ENCODE results near the gene MRPL10.

The MRPL10 gene

GRCh38 chr17:47815106-47815918 is 16.0 kb downstream of the MRPL10 start:
- no peak overlapping the region for H3K4me3 ChIP-seq (ENCODE audit: low read depth, low read length)

GRCh38 chr17:47813512-47814031 is 17.8 kb downstream of the MRPL10 start:
- H3K4me3 ChIP-seq (ENCODE audit: low read depth, low read length): no peak overlapping the region

GRCh38 chr17:47813077-47813476 is 18.3 kb downstream of the MRPL10 start:
- H3K4me3 ChIP-seq (ENCODE audit: low read depth, low read length): no peak overlapping the region

GRCh38 chr17:47812146-47812920 is 19.0 kb downstream of the MRPL10 start:
- H3K4me3 ChIP-seq (ENCODE audit: low read depth, low read length): no peak overlapping the region

GRCh38 chr17:47811709-47812108 is 19.6 kb downstream of the MRPL10 start:
- no peak overlapping the region for H3K4me3 ChIP-seq (ENCODE audit: low read depth, low read length)

GRCh38 chr17:47810901-47811635 is 20.3 kb downstream of the MRPL10 start:
- no peak overlapping the region for H3K4me3 ChIP-seq (ENCODE audit: low read depth, low read length)

- H3K4me3 ChIP-seq (ENCODE audit: low read depth, low read length): no peak overlapping the region
Measured at GRCh38 chr17:47810200-47810821, 21.0 kb downstream of the MRPL10 start.

- H3K4me3 ChIP-seq (ENCODE audit: low read depth, low read length): no peak overlapping the region
Measured at GRCh38 chr17:47808830-47809480, 22.4 kb downstream of the MRPL10 start.

- no peak overlapping the region for H3K4me3 ChIP-seq (ENCODE audit: low read depth, low read length)
Measured at GRCh38 chr17:47808036-47808829, 23.1 kb downstream of the MRPL10 start.

GRCh38 chr17:47807421-47807820 is 23.9 kb downstream of the MRPL10 start:
- no peak overlapping the region for H3K4me3 ChIP-seq (ENCODE audit: low read depth, low read length)

- no peak overlapping the region for H3K4me3 ChIP-seq (ENCODE audit: low read depth, low read length)
Measured at GRCh38 chr17:47806913-47807255, 24.5 kb downstream of the MRPL10 start.

- no peak overlapping the region for H3K4me3 ChIP-seq (ENCODE audit: low read depth, low read length)
Measured at GRCh38 chr17:47806026-47806912, 25.1 kb downstream of the MRPL10 start.

GRCh38 chr17:47804461-47804860 is 26.9 kb downstream of the MRPL10 start:
- no peak overlapping the region for H3K4me3 ChIP-seq (ENCODE audit: low read depth, low read length)

- no peak overlapping the region for H3K4me3 ChIP-seq (ENCODE audit: low read depth, low read length)
Measured at GRCh38 chr17:47803751-47804150, 27.6 kb downstream of the MRPL10 start.

- H3K4me3 ChIP-seq (ENCODE audit: low read depth, low read length): no peak overlapping the region
Measured at GRCh38 chr17:47803201-47803600, 28.1 kb downstream of the MRPL10 start.

- H3K4me3 ChIP-seq (ENCODE audit: low read depth, low read length): no peak overlapping the region
Measured at GRCh38 chr17:47802341-47803022, 28.9 kb downstream of the MRPL10 start.

- H3K4me3 ChIP-seq (ENCODE audit: low read depth, low read length): no peak overlapping the region
Measured at GRCh38 chr17:47801906-47802305, 29.4 kb downstream of the MRPL10 start.

GRCh38 chr17:47801176-47801765 is 30.1 kb downstream of the MRPL10 start:
- no peak overlapping the region for H3K4me3 ChIP-seq (ENCODE audit: low read depth, low read length)
